OCI-LY1 (cell line): Measurements from ENCODE around the gene PEX11B.

Experiments
- H2AFZ ChIP-seq: fragments of 200-600 bp; sonication (generic), shearing (Covaris generic); 2 replicates; pipeline ENCODE4 v1.6.0; 2014; ENCODE audit warnings: antibody characterized with exemption, mild to moderate bottlenecking, low read length
- H3F3A ChIP-seq: fragments of 200-600 bp; sonication (generic), shearing (Covaris generic); 2 replicates; pipeline ENCODE4 v1.6.0; 2014; ENCODE audit warnings: mild to moderate bottlenecking, antibody characterized with exemption, low read length, moderate library complexity; ENCODE audit not compliant: insufficient read depth
- H3K27ac ChIP-seq: fragments of 200-600 bp; sonication (generic); 2 replicates; pipeline ENCODE4 v1.5.1; 2014; ENCODE audit warnings: low read length, mixed run types, mild to moderate bottlenecking, low read depth; ENCODE audit not compliant: poor library complexity, severe bottlenecking
- H3K27me3 ChIP-seq: fragments of 200-600 bp; sonication (generic); 2 replicates; pipeline ENCODE4 v1.6.0; 2014; ENCODE audit warnings: antibody characterized with exemption, mild to moderate bottlenecking, low read length, moderate library complexity; ENCODE audit not compliant: insufficient read depth
- H3K36me3 ChIP-seq: fragments of 200-600 bp; sonication (generic); 2 replicates; pipeline ENCODE4 v1.6.1; 2014; ENCODE audit warnings: mild to moderate bottlenecking, antibody characterized with exemption, low read length, moderate library complexity, mixed read lengths; ENCODE audit not compliant: insufficient read depth
- H3K4me1 ChIP-seq: fragments of 200-600 bp; sonication (generic); 2 replicates; pipeline ENCODE4 v1.5.1; 2014; ENCODE audit warnings: mild to moderate bottlenecking, low read length, moderate library complexity; ENCODE audit not compliant: insufficient read depth, severe bottlenecking
- H3K4me2 ChIP-seq: fragments of 200-600 bp; sonication (generic), shearing (Covaris generic); 2 replicates; pipeline ENCODE4 v1.6.1; 2014; ENCODE audit warnings: low read length
- H3K4me3 ChIP-seq: fragments of 200-600 bp; sonication (generic); 2 replicates; pipeline ENCODE4 v1.5.1; 2014; ENCODE audit warnings: low read length, low read depth, mild to moderate bottlenecking, mixed read lengths; ENCODE audit not compliant: poor library complexity, severe bottlenecking
- H3K79me2 ChIP-seq: fragments of 200-600 bp; shearing (Covaris generic); 2 replicates; pipeline ENCODE4 v1.6.1; 2016; ENCODE audit warnings: mixed run types, low read length, mixed read lengths; ENCODE audit not compliant: insufficient read depth
- H3K9ac ChIP-seq: fragments of 200-600 bp; sonication (generic), shearing (Covaris generic); 2 replicates; pipeline ENCODE4 v1.6.1; 2014; ENCODE audit warnings: mild to moderate bottlenecking, low read length, mixed read lengths
- H3K9me2 ChIP-seq: fragments of 200-600 bp; sonication (generic), shearing (Covaris generic); 2 replicates; pipeline ENCODE4 v1.6.1; 2014; ENCODE audit warnings: low read depth, mild to moderate bottlenecking, low read length, mixed read lengths
- H3K9me3 ChIP-seq: fragments of 200-600 bp; shearing (Covaris generic); 2 replicates; pipeline ENCODE4 v1.6.1; 2014; ENCODE audit warnings: low read length, mixed read lengths
- H4K20me1 ChIP-seq: fragments of 200-600 bp; sonication (generic), shearing (Covaris generic); 2 replicates; pipeline ENCODE4 v1.6.0; 2016; ENCODE audit warnings: mild to moderate bottlenecking, low read length; ENCODE audit not compliant: insufficient read depth
- CTCF ChIP-seq: fragments of 200-600 bp; sonication (generic), shearing (Covaris generic); IDR thresholded peaks from 2 replicates; pipeline ENCODE4 v1.5.1; 2017; ENCODE audit warnings: mild to moderate bottlenecking, antibody characterized with exemption, low read length, moderate library complexity, mixed read lengths
- EZH2 ChIP-seq: fragments of 200-600 bp; sonication (generic), shearing (Covaris generic); IDR thresholded peaks from 2 replicates; pipeline ENCODE4 v1.8.0; 2017; ENCODE audit warnings: borderline replicate concordance, mixed run types, mild to moderate bottlenecking, antibody characterized with exemption, low read length, moderate library complexity, mixed read lengths

PEX11B gene

DNA sequence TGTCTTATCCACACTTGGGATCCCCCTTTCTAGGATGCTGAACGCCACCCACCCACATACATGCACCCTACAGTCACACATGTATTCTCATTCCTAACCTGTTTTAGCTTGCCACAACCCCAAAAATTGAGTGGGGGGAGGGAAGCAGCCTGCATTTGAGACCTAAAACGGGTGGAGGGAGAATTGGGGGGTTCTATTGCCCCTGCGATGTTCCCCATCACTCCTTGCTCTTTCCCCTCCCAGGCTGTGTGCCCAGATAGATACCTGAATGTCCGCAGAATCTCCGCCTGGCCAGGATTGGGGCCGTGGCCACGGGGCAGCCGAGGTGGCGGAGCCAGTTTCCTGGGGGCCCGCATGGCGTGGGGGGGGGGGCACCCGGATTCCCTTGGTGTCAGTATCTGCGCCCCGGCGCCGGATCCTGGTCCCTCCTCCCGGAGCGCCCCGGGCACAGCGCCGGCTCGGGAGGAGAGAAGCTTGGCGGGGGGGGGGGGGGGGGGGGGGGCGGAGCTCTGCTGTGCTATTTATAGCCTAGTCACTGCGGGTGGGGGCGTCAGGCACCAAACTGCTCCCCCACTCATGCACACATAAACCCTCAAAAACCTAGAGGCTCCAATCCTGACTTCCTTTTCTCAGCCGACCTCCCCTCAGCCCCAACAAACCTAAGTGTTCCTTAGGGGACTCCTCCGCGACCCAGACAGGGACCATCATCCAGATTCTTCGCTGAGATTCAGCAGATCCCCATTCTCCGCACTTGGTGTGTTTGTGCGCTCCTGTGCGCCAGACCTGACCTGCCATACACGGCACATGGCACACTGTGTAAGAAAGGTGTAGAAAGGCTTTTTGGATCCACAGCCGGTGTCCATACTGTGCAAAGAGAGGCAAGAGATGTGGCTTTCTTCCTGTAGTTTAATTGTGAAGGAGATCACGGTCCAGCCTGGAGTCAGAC, 43.9 kb upstream of the PEX11B start:
- Histone ChIP-seq H3K9ac (peak overlapping the region; percentile 78), H2AFZ (no peak overlapping the region)

GRCh38 chr1:145961425-145962156, 43.1 kb upstream of the PEX11B start:
- H3K4me2 ChIP-seq: peak overlapping the region; percentile 75
- 0 out of 2 replicates have a peak, but pooled peaks cover 6% of the 10 kb centered on the region for H3F3A ChIP-seq
- H3K36me3 ChIP-seq: no peaks in the 10 kb centered on the region
- H3K9me3 ChIP-seq: no peaks in the 10 kb centered on the region
- no peak overlapping the region for H2AFZ ChIP-seq
- peak overlapping the region; percentile 71 for H3K4me3 ChIP-seq
- H3K79me2 ChIP-seq: no peaks in the 10 kb centered on the region
- H4K20me1 ChIP-seq: no peaks in the 10 kb centered on the region
- H3K9me2 ChIP-seq: no peaks in the 10 kb centered on the region
- H3K4me1 ChIP-seq: peaks cover 70% of the 10 kb centered on the region
- H3K9ac ChIP-seq: peak overlapping the region; percentile 74
- H3K27me3 ChIP-seq: no peaks in the 10 kb centered on the region
- TF ChIP-seq CTCF: no peak
- TF ChIP-seq EZH2: no peak
- peak overlapping the region; percentile 67 for H3K27ac ChIP-seq

More for the DNA sequence above, 43.9 kb upstream of the PEX11B start:
- Histone ChIP-seq H3K4me3 (peak overlapping the region; percentile 71), H4K20me1 (no peaks in the 10 kb centered on the region), H3K9me3 (peaks cover 2% of the 10 kb centered on the region; the same call in 1 of the 2 replicates), H3K4me2 (peak overlapping the region; percentile 75), H3K27ac (peak overlapping the region; percentile 80), H3F3A (0 out of 2 replicates have a peak, but pooled peaks cover 6% of the 10 kb centered on the region), H3K36me3 (peaks cover 4% of the 10 kb centered on the region), H3K9me2 (no peaks in the 10 kb centered on the region), H3K27me3 (no peaks in the 10 kb centered on the region), H3K4me1 (peaks cover 62% of the 10 kb centered on the region), H3K79me2 (no peaks in the 10 kb centered on the region; the same call in 1 of the 2 replicates)
- no peak for TF ChIP-seq EZH2
- TF ChIP-seq CTCF: no peak

DNA sequence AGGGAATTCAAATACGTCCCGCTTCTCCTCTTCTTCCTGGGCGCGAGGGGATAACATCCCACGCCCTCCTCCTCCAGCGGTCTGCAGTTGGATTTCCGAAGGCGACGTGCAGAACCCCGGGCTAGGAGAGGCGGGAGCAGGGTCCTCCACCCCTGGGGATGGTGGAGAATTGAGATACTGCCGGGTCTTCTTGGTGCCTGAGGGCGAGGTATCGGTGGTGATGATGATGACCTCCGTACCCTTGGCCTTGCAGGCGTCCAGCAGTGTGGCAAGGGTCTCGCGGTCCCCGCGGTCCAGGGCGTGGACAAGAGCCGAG, 42.5 kb upstream of the PEX11B start:
- Histone ChIP-seq H2AFZ (no peak overlapping the region), H3K9ac (peak overlapping the region; percentile 74)
- no peak for TF ChIP-seq EZH2
- TF ChIP-seq CTCF: no peak

More for the DNA sequence above, 42.5 kb upstream of the PEX11B start:
- peak overlapping the region; percentile 67 for H3K27ac ChIP-seq
- 0 out of 2 replicates have a peak, but pooled peaks cover 6% of the 10 kb centered on the region for H3F3A ChIP-seq
- H3K79me2 ChIP-seq: no peaks in the 10 kb centered on the region
- H3K27me3 ChIP-seq: no peaks in the 10 kb centered on the region
- H3K9me3 ChIP-seq: no peaks in the 10 kb centered on the region
- no peaks in the 10 kb centered on the region for H3K36me3 ChIP-seq
- H3K4me2 ChIP-seq: peak overlapping the region; percentile 75
- H3K9me2 ChIP-seq: no peaks in the 10 kb centered on the region
- H3K4me3 ChIP-seq: peak overlapping the region; percentile 71
- H4K20me1 ChIP-seq: no peaks in the 10 kb centered on the region
- peaks cover 75% of the 10 kb centered on the region for H3K4me1 ChIP-seq
